HEK293 (cell line): ENCODE results near the gene FOXF2.

Experiments
- KLF16 ChIP-seq: fragments of 450-650 bp; formaldehyde crosslinking; IDR thresholded peaks from 2 replicates; pipeline ENCODE4 v1.5.1; 2017; ENCODE audit warnings: missing biosample characterization, missing genetic modification characterization
- ZFP3 ChIP-seq: fragments of 450-650 bp; formaldehyde crosslinking; IDR thresholded peaks from 2 replicates; pipeline ENCODE4 v1.5.1; 2016; ENCODE audit warnings: low read depth, missing biosample characterization, missing genetic modification characterization
- ZNF404 ChIP-seq: fragments of 450-650 bp; formaldehyde crosslinking; IDR thresholded peaks from 2 replicates; pipeline ENCODE4 v1.5.1; 2017; ENCODE audit warnings: missing biosample characterization, missing genetic modification characterization
- ZNF561 ChIP-seq: fragments of 450-650 bp; IDR thresholded peaks from 2 replicates; pipeline ENCODE4 v1.5.1; 2018; ENCODE audit warnings: missing biosample characterization, missing genetic modification characterization, borderline replicate concordance
- TF ChIP-seq, protein P1 (sequence below): fragments of 450-650 bp; formaldehyde crosslinking; IDR thresholded peaks from 2 replicates; pipeline ENCODE4 v1.5.1; 2016; ENCODE audit warnings: missing biosample characterization, missing genetic modification characterization
- TF ChIP-seq, protein P2 (sequence below): fragments of 450-650 bp; formaldehyde crosslinking; IDR thresholded peaks from 2 replicates; pipeline ENCODE4 v1.5.1; 2016; ENCODE audit warnings: missing biosample characterization, missing genetic modification characterization
- TF ChIP-seq, protein P3 (sequence below): fragments of 450-650 bp; formaldehyde crosslinking; IDR thresholded peaks from 2 replicates; pipeline ENCODE4 v1.5.1; 2016; ENCODE audit warnings: missing biosample characterization, missing genetic modification characterization
- TF ChIP-seq, protein P4 (sequence below): fragments of 450-650 bp; formaldehyde crosslinking; IDR thresholded peaks from 2 replicates; pipeline ENCODE4 v1.5.1; 2016; ENCODE audit warnings: missing biosample characterization, missing genetic modification characterization
- TF ChIP-seq, protein P5 (sequence below): fragments of 450-650 bp; formaldehyde crosslinking; IDR thresholded peaks from 2 replicates; pipeline ENCODE4 v1.5.1; 2017; ENCODE audit warnings: missing biosample characterization, missing genetic modification characterization

DNA sequence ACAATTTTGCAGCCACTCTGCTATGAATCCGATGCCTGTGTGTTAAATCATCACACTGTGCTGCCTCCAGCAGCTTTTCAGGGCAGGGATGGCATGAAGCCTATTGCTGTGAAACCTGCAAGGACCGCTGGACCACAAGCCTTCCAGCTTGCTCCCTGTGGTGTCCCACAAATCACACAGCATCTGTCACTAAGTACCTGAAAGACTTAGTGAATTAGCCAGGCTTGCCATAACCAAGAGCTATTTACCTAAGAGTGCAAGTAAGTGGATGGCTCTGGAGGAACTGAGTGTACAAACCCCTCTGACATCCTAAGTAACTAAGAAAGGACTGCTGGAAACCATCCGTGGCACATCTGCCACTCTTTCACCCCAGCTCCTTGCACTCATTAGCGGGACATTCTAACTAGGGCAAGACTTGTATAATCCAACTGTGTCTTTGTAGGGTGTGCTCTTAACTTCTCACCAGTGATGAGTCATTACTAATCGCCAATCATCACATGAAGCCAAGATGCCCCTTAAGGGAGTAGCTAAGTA, 42.8 kb upstream of the FOXF2 start:
- TF ChIP-seq, protein P1, sequence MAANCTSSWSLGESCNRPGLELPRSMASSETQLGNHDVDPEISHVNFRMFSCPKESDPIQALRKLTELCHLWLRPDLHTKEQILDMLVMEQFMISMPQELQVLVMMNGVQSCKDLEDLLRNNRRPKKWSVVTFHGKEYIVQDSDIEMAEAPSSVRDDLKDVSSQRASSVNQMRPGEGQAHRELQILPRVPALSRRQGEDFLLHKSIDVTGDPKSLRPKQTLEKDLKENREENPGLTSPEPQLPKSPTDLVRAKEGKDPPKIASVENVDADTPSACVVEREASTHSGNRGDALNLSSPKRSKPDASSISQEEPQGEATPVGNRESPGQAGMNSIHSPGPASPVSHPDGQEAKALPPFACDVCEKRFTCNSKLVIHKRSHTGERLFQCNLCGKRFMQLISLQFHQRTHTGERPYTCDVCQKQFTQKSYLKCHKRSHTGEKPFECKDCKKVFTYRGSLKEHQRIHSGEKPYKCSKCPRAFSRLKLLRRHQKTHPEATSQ = no peak
- TF ChIP-seq, protein P2, sequence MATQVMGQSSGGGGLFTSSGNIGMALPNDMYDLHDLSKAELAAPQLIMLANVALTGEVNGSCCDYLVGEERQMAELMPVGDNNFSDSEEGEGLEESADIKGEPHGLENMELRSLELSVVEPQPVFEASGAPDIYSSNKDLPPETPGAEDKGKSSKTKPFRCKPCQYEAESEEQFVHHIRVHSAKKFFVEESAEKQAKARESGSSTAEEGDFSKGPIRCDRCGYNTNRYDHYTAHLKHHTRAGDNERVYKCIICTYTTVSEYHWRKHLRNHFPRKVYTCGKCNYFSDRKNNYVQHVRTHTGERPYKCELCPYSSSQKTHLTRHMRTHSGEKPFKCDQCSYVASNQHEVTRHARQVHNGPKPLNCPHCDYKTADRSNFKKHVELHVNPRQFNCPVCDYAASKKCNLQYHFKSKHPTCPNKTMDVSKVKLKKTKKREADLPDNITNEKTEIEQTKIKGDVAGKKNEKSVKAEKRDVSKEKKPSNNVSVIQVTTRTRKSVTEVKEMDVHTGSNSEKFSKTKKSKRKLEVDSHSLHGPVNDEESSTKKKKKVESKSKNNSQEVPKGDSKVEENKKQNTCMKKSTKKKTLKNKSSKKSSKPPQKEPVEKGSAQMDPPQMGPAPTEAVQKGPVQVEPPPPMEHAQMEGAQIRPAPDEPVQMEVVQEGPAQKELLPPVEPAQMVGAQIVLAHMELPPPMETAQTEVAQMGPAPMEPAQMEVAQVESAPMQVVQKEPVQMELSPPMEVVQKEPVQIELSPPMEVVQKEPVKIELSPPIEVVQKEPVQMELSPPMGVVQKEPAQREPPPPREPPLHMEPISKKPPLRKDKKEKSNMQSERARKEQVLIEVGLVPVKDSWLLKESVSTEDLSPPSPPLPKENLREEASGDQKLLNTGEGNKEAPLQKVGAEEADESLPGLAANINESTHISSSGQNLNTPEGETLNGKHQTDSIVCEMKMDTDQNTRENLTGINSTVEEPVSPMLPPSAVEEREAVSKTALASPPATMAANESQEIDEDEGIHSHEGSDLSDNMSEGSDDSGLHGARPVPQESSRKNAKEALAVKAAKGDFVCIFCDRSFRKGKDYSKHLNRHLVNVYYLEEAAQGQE = no peak
- TF ChIP-seq, protein P3, sequence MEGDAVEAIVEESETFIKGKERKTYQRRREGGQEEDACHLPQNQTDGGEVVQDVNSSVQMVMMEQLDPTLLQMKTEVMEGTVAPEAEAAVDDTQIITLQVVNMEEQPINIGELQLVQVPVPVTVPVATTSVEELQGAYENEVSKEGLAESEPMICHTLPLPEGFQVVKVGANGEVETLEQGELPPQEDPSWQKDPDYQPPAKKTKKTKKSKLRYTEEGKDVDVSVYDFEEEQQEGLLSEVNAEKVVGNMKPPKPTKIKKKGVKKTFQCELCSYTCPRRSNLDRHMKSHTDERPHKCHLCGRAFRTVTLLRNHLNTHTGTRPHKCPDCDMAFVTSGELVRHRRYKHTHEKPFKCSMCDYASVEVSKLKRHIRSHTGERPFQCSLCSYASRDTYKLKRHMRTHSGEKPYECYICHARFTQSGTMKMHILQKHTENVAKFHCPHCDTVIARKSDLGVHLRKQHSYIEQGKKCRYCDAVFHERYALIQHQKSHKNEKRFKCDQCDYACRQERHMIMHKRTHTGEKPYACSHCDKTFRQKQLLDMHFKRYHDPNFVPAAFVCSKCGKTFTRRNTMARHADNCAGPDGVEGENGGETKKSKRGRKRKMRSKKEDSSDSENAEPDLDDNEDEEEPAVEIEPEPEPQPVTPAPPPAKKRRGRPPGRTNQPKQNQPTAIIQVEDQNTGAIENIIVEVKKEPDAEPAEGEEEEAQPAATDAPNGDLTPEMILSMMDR = no peak
- TF ChIP-seq KLF16 (tag by site-specific recombination) (no peak), ZNF404 (no peak), ZFP3 (tag by site-specific recombination) (no peak), ZNF561 (tag by site-specific recombination) (no peak)
- TF ChIP-seq, protein P4, sequence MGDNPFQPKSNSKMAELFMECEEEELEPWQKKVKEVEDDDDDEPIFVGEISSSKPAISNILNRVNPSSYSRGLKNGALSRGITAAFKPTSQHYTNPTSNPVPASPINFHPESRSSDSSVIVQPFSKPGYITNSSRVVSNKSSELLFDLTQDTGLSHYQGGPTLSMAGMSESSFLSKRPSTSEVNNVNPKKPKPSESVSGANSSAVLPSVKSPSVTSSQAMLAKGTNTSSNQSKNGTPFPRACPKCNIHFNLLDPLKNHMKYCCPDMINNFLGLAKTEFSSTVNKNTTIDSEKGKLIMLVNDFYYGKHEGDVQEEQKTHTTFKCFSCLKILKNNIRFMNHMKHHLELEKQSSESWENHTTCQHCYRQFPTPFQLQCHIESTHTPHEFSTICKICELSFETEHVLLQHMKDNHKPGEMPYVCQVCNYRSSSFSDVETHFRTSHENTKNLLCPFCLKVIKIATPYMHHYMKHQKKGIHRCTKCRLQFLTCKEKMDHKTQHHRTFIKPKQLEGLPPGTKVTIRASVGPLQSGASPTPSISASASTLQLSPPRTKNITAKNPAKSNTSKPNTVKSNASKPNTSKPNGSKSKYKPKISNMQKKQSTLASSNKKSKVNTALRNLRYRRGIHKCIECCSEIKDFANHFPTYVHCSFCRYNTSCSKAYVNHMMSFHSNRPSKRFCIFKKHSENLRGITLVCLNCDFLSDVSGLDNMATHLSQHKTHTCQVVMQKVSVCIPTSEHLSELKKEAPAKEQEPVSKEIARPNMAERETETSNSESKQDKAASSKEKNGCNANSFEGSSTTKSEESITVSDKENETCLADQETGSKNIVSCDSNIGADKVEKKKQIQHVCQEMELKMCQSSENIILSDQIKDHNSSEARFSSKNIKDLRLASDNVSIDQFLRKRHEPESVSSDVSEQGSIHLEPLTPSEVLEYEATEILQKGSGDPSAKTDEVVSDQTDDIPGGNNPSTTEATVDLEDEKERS (tag by site-specific recombination) = no peak
- TF ChIP-seq, protein P5, sequence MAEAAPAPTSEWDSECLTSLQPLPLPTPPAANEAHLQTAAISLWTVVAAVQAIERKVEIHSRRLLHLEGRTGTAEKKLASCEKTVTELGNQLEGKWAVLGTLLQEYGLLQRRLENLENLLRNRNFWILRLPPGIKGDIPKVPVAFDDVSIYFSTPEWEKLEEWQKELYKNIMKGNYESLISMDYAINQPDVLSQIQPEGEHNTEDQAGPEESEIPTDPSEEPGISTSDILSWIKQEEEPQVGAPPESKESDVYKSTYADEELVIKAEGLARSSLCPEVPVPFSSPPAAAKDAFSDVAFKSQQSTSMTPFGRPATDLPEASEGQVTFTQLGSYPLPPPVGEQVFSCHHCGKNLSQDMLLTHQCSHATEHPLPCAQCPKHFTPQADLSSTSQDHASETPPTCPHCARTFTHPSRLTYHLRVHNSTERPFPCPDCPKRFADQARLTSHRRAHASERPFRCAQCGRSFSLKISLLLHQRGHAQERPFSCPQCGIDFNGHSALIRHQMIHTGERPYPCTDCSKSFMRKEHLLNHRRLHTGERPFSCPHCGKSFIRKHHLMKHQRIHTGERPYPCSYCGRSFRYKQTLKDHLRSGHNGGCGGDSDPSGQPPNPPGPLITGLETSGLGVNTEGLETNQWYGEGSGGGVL = no peak
